ENCODE data around the gene GCSAM.

GCSAM gene, protein sequence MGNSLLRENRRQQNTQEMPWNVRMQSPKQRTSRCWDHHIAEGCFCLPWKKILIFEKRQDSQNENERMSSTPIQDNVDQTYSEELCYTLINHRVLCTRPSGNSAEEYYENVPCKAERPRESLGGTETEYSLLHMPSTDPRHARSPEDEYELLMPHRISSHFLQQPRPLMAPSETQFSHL

DNA sequence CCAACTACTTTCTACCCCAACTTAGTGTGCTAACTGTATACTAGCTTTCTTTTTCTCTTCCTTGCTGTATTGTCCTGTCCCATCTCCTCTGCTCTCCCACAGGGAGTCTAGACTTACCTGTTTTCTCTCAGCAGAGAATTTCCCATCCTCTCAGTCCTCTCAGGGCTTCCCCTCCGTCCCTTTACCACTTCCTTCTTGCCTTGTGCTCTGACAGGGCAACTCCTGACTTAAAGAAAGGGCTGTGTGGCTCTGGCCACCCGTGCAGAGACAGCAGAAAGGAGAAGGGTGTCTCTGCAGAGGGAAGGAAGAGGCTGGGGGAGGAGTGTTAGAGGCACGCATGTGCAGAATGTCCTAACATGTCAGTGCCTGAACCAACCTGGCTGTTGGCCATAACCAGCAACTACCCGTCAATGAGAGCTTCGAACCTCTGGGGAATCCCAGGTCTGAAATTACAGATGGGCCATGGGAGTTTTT lies at the start of gene GCSAM:
Gene GCSAM (minus strand): TSS at position 274 of the 474 bp plus-strand sequence. CDS start 128 bp downstream, at position 146.
- DNase-seq (ENCODE audit: low read depth) = peak; percentile 41

DNA sequence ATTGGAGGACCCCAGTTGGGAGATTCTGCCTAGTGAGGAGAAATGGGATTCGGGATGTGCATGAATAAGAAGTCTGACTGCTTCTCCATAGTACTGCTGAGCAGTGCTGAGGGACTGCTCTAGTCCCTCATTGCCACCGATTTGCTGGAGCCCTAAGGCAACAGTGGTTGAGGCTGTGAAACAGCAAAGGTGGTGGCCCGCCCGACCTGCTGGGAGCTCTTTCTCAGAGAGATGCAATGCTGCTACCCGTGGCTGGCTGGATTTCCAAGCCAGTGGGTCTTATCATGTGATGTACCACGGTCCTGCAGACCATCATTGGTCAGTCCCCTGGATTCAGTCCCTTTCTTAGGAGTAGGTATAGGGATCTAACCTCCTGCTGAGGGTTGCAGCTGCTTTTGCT lies 42.6 kb upstream of the GCSAM start:
- DNase-seq (ENCODE audit: low read depth) = no peak

DNA sequence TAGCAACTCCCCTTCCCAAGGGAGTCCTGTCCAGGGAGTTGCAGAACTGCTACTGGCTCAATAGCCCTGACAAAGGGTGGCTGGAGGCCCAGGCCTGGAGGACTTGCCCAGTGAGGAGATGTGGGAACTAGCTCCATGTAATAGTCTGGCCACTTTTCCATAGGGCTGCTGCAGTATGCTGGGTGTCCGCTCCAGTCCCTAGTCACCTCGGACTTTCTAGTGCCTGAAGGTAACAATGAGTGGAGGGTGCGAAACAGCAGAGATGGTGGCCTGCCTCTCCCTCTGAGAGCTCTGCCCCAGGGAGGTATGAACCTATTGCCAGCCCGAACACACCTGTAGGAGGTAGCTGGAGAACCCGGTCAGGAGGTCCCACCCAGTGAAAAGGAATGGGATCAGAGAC lies 42.0 kb upstream of the GCSAM start:
- DNase-seq (ENCODE audit: low read depth) = no peak

DNA sequence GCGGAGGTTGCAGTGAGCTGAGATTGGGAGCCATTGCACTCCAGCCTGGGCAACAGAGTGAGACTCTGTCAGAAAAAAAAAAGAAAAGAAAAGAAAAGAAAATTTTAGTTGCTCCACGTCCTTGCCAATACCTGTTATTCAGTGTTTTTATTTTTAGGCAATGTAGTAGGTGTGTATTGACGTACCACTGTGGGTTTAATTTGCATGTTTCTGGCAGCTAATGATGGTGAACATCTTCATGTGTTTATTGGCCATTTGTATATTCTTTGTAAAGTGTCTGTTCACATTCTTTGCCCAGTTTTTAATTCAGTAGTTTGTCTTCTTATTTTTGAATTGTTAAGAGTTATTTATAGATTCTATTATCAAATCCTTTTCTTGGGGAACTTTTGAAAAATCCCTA lies 38.1 kb upstream of the GCSAM start:
- no peak for DNase-seq (ENCODE audit: low read depth)

DNA sequence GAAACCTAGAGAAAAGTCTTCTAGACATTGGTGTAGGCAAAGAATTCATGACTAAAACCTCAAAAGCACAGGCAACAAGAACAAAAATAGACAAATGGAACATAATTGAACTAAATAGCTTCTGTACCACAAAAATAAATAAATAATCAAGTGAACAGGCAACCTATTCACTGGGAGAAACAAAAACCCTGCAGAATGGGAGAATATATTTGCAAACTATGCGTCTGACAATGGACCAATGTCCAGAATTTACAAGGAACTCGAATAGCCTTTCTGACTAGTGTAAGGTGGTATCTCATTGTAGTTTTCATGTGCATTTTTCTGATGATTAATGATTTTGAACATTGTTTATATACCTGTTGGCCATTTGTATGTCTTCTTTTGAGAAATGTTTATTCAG lies 37.0 kb upstream of the GCSAM start:
- no peak for DNase-seq (ENCODE audit: low read depth)

DNA sequence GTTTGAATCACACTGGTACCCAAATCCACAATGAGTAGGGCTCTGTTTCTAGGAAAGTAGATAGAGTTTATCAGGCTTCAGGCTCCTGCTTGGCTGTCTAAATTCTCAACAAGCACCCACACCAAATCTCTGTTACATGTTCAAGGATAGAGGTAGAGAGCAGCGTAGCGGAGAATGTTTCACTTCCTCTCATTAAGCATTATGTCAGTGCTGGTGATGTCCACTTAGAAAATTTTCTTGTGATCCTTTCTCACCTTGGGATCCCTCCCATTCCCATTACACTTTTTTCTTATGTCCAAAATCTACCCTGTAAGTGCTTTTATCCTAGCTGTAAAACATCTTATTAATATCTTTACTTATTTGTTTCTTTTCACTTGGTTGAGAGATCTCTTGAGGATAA lies 34.7 kb upstream of the GCSAM start:
- no peak for DNase-seq (ENCODE audit: low read depth)

DNA sequence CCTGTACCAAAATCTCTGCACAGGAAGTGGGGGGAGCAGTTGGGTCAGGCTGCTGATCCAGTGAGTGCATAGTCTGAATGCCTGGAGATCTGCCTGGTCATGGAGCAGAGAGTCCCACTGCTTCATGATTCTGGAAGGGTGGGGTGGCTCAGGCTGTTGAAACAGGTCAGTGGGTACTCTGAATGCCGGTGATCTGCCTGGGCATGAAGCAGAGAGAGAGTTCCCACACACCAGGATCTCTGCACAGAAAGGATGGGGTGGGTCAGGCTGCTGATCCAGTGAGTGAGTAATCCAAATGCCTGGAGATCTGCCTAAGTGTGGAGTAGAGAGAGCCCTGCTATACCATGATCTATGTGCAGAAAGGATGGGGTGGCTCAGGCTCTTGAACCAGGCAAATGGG lies 16.1 kb upstream of the GCSAM start:
- no peak for DNase-seq (ENCODE audit: low read depth)

DNA sequence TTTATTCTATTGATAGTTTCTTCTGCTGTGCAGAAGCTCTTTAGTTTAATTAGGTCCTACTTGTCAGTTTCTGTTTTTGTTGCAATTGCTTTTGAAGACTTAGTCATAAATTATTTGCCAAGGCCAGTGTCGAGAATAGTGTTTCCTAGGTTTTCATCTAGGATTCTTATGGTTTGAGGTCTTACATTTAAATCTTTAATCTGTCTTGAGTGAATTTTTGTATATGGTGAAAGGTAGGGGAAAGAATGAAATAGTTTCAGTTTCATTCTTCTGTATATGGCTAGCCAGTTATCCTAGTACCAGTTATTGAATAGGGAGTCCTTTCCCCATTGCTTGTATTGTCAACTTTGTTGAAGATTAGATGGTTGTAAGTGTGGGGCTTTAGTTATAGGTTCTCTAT lies 10.6 kb upstream of the GCSAM start:
- DNase-seq (ENCODE audit: low read depth) = no peak

DNA sequence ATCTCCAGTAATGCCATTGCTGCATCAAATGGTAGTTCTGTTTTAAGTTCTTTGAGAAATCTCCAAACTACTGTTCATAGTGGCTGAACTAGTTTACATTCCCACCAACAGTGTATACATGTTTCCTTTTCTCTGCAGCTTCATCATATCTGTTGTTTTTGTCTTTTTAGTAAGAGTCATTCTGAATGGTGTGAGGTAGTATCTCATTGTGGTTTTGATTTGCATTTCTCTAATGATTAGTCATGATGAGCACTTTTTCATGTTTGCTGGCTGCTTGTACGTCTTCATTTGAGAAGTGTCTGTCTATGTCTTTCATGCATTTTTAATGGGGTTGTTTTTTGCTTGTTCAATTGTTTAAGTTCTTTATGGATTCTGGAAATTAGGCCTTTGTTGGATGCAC lies 10.2 kb upstream of the GCSAM start:
- no peak for DNase-seq (ENCODE audit: low read depth)

DNA sequence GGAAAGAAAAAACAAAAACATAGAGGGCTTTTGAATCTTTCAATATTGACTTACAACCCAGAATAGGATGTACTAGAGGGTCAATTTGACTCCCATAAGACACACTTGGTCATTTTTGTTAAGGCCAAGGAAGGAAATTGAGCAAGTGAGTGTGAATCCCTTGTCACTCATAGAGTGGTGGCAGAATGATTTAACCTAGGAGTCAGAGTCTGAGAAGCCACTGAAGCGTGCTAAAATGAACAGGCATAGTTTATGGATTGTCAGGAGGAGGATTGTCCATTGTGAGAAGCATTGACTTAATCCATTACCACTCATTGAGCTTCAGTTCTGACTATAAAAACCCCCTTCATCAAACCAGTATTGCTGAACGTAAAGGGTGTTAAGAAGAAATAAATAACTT lies 8.2 kb upstream of the GCSAM start:
- DNase-seq (ENCODE audit: low read depth) = no peak

DNA sequence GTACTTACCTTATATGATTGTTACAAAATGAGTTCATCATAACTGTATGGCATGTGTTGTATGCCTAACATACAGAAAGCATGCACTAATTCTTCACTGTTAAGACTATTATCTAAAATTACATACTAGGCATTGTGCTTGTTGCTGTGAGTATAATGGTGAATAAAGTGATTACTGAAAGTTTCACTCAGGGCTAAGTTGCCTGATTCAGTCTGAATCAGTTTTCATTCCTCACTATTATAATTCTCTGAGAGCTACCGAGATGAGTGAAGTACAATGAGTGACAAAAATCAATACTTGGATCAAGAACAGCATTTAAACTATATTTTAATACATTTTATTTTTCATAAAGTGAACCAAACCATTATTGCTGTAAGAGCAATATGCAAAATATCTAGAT lies 7.5 kb upstream of the GCSAM start:
- DNase-seq (ENCODE audit: low read depth) = no peak

DNA sequence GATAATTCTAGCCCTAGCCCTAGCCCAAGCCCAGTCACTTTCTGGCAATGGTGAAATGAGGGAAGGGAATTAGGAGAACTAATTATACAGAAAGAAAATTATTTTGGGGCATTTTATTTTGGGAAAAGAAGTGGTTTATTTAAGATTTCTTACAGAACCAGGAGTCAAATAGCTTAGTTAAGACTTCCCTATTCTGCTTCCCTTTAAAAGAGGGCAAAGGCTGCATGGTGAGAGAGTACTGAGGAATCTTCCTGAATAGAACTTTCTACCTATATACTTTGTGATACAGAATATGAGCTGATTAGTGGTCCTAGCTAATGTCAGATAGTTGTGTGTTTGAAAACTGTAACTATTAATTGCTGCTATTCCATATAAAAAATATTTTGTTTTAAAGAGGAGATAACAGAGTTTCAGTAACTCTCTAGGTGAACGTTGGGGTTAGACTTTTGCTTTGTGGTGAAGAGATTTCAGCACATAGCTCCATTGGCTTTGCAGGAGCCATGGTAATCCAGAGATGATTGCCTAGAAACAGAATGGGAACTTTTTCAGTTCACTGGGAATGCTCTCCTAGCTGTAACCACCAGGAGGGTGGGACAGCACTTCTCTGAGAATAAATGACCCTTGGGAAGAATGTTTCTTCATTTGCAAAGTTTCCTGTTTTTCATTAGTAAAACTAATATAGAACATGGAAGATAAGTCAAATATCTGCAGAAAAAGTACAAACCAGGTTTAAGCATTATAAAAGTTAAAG lies 5.3 kb upstream of the GCSAM start:
- no peak for DNase-seq (ENCODE audit: low read depth)

DNA sequence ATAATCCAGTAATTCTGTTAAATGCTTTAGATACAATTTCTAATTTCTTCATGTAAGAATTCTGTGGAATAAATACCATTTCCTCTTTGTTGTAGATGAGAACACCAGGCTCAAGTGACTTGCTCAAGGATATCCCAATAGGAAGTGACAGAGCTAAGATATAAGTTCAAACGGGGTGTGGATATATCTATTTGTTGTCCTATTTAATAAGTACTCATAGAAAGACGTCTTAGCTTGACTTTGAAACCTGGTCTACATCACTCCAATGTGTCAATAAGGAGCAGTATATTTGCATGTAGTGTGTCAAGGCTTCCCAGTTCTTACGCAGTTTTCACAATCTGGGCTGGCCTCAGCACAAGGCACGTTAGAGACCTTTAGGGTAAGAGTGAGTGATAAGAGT lies 4.7 kb upstream of the GCSAM start:
- DNase-seq (ENCODE audit: low read depth) = no peak

DNA sequence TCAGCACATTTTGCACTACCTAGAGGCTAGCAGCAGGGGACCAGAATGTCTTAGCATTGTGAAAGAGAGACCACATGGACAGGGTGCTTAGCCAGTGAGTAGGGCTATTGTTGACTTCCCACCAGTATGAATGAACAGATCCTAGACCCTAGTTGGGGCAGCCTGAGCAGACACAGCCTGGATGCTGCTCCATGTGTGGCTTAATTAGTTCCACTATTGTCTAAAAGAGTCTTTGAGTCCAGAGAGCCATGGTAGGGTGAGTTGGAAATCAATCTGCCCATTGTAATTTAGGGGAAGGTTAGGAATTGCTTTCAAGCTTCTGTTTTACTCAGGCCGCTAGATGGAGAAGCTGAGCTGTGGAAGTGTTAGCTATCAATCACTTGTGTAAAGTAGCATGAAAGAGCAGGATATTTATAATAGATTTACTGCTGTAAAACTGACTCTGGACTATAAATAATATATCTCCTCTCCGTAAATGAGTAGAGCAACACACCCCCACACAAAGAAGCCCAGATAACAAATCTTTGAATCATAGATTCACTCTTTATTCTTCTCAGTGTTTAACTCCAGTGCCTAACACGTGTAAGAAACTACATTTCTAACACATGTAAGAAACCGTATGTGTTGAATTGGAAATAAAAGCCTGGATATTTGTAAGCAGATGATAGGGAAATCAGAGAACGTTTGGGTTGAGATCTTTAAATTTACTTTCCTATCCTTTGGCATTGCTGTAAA lies 4.1 kb upstream of the GCSAM start:
- peak; percentile 19 for DNase-seq (ENCODE audit: low read depth)

DNA sequence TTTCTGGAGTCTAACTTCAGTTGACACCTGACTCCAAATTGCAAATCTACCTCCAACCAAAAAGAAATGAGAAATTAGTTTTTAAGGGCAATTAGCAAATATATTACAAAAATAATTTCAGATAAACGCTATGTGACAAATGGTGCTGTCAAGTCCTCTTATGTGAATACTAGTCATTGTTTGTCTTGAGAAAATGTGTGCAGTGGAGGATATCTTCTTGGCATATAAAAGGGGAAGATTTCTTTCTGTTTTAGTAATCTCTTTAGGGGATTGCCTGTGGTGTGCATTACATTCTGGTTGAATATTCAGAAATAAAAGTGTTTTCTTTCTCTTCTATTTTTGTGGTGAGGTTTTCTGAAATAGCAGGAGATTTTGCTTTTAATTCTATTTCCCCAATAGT lies 3.0 kb upstream of the GCSAM start:
- DNase-seq (ENCODE audit: low read depth) = no peak

DNA sequence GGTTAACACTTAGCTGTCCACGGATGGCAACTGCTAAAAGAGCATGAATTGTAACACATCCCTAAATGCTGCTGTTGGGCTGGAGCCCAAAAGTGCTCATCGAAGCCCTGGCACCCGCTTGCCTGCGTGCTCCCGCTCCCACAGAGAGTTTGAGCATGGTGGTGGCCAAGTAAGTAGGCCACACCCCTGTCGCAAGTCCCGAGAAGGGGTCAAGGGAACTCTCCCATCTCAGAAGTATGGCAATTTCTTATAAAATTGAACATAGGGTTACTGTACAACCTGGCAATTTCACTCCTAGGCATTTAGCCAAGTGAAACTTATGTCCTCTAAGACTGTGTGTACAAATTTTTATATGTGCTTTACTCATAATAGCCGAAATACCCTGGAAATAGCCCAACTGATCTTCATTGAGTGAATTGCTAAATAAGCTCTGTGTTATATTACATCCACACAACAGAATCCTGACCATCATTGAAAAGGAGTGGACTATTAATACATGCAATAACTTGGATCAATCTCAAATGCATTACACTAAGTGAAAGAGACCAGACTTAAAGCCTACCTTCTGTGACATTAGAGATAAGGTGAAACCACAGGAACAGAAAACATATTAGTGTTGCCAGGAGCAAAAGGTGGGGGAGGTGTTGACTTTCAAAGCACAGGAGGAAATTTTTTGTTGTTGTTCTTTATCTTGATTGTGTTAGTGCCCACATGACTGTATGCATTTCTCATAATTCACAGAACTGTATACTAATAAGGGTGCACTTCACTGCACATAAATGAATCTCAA lies 1.5 kb upstream of the GCSAM start:
- DNase-seq (ENCODE audit: low read depth) = no peak

DNA sequence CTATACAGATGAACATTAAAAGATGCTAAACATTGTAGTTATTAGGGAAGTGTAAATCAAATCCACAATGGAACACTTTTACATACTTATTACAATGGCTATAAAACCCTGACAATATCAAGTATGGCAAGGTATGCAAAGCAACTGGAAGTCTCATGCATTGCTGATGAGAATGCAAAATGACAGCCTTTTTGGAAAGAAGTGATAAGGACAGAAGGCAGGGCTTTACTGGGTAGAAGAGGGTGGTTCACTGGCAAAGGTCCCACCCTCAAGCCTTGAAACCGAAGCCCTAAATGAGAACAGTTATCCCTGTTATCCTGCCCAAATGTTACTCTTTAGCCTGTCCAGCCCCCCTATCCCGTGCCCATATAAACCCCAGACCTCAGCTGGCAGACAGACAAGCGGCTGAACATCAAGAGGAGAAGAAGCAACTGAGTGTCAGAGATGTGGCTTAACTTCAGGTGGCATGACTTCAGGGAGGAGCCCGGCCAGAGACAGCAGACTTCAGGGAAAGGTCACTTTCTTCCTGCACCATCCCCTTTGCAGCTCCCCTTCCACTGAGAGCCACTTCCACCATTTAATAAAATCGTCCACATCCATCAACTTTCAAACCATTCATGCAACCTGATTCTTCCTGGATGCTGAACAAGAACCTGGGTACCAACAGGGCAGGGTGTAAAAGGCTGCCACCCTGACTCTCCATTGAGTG lies 732 bp upstream of the GCSAM start:
- DNase-seq (ENCODE audit: low read depth) = no peak

DNA sequence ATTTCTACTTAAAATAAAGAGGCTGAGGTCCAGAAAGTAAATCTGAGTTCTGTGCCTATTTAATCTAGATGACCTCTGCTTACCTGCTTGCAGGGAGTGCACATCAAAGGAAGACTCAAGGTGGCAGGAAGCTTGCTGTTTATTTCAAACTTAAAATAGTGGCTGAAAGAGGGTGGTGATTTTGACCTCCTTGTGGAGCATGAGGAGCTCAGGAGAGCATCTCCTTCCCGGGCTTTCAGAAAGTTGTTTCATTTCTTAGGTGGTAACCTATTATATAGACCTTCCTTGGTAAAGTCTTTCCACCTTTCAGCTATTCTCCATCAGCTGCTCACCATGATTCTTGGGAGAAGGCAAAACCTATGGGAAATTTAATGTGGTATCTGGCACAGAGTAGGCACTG lies 494 bp downstream of the GCSAM start:
- no peak for DNase-seq (ENCODE audit: low read depth)

DNA sequence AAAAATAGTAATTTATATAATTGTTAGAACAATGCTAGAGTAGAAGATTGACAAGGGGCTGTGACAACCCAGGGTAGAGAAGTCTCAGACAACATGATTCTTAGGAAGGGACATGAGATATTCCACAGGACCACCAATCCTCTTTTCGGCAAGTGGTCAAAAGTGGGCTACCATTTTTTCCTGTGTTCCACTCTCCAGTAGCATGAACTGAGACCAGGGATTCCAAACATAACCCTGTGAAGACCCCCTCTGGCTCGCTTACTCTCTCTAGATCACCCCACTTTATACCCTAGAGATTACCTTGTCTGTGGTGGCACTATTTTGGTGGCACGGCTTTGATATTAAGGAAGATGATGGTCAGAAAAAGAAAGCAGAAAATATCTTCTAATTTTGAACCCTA lies 960 bp downstream of the GCSAM start:
- no peak for DNase-seq (ENCODE audit: low read depth)

DNA sequence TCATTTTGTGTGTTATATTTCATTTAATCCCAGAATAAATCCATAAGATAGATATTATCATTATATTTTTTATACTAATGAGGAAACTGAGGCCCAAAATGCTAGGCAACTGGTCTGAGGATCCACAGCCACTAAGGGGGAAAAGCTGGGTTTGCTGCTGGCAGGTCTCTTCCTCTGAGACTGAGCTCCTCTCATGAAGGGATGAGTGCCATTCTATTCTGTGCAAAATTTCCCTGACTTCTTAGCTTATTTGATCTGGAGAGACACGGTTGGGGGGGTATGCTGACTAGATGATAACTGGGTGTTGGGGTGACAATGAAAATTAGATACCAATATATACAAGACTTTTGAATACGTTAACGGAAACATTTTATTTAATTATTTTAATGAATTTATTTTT lies 1.9 kb downstream of the GCSAM start:
- DNase-seq (ENCODE audit: low read depth) = no peak

DNA sequence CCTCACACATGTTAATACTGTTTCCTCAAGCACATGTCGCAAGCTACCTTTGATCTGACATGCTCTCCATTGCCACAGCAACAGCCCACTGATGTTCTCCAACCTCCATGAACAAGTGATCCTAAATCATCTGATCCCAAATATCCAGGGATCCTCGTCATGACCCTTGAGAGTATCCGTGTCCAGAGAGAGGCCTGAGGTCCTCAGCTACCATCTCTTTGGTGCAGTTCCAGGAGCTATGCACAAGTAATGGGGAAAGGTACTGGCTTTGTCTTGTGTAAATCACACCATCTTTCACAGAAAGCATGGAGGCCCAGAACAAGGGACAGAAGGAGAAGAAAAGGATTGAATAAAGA lies 2.4 kb downstream of the GCSAM start:
- DNase-seq (ENCODE audit: low read depth) = no peak
